ENCODE data around the gene AKAP13. TPM values are rescaled to one million over a fixed set of nuclear protein-coding genes. Genes with fewer than 3 reads are reported as not detected.

AKAP13 gene
- total RNA-seq, 2 experiments from 2014 or later, result 79.4 to 83.2 TPM

GRCh38 chr15:85672332-85673084 lies 292.1 kb downstream of the AKAP13 start:
- DNase-seq, result no peak
- no peak overlapping the region for H3K4me3 Mint-ChIP-seq
- intact Hi-C loops (cut with micrococcal nuclease), result no loop called here
- H3K9me3 Mint-ChIP-seq, result no peaks in the 10 kb centered on the region
- peaks cover 32% of the 10 kb centered on the region for H3K4me1 Mint-ChIP-seq (ENCODE audit: low read depth)
- H3K27ac Mint-ChIP-seq, result peak overlapping the region; percentile 16
- H3K27me3 Mint-ChIP-seq (ENCODE audit: low read depth), result no peaks in the 10 kb centered on the region
- H3K36me3 Mint-ChIP-seq (ENCODE audit: low read depth), result peaks cover 21% of the 10 kb centered on the region
- CTCF ChIA-PET, result interaction anchor here (0.6 to 1.1 kb wide), 3 partner anchors 9 to 56 kb away, joined by 3 read pairs; no protein-coding TSS in a partner anchor

DNA sequence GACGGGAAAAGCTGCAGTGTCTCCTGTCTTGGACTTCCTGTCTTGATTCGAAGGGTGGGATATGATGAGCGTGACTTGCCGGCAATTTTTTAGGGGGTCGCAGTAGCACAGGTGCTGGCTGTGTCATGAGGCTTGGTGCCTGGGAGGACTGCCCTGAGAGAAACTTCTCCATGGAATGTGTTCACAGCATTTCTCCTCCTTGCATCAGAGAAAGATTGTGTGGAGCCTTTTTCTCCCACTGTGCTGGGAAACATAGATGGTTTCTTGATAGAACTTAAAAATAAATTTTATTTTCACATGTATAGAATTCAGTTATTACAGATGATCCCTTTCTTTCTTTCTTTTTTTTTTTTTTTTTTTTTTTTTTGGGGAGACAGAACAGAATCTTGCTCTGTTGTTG lies 292.9 kb downstream of the AKAP13 start:
- Mint-ChIP-seq H3K9me3 (no peaks in the 10 kb centered on the region), H3K4me1 (ENCODE audit: low read depth) (peaks cover 24% of the 10 kb centered on the region), H3K27me3 (ENCODE audit: low read depth) (no peaks in the 10 kb centered on the region), H3K36me3 (ENCODE audit: low read depth) (peaks cover 19% of the 10 kb centered on the region), H3K4me3 (no peak overlapping the region), H3K27ac (no peak overlapping the region)
- CTCF ChIA-PET, result interaction anchor here (0.8 to 1.1 kb wide), 2 partner anchors 9 to 55 kb away, joined by 3 read pairs; no protein-coding TSS in a partner anchor
- no peak for DNase-seq
- intact Hi-C loops (cut with micrococcal nuclease), result no loop called here

GRCh38 chr15:85676342-85677098 lies 296.1 kb downstream of the AKAP13 start:
- CTCF ChIA-PET, result interaction anchor here (1.0 kb wide), 1 partner anchor 58 kb away, joined by 3 read pairs; no protein-coding TSS in a partner anchor
- H3K4me3 Mint-ChIP-seq, result no peak overlapping the region
- no peaks in the 10 kb centered on the region for H3K9me3 Mint-ChIP-seq
- peaks cover 5% of the 10 kb centered on the region for H3K36me3 Mint-ChIP-seq (ENCODE audit: low read depth)
- intact Hi-C loops (cut with micrococcal nuclease), result no loop called here
- no peaks in the 10 kb centered on the region for H3K27me3 Mint-ChIP-seq (ENCODE audit: low read depth)
- peaks cover 21% of the 10 kb centered on the region for H3K4me1 Mint-ChIP-seq (ENCODE audit: low read depth)
- DNase-seq, result no peak
- H3K27ac Mint-ChIP-seq, result peak overlapping the region; percentile 5

DNA sequence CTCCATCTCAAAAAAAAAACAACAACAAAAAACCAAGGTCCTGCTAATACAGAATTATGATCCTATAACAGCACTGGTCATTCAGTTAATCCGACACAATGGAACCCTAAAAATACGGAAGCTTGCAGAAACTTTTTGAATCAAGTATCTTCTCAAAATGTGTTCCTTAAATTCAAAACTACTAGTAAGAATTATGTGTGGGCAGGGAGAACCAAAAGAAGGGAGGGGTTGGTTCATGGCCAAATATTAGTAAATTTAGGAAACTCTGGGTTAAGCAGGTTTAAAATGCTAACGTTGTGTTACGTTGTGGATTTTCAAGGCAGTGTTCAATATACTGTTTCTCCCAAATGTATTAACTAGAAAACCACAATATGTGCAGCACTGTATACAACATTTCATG lies 298.8 kb downstream of the AKAP13 start:
- Mint-ChIP-seq H3K4me1 (ENCODE audit: low read depth) (peaks cover 13% of the 10 kb centered on the region), H3K27me3 (ENCODE audit: low read depth) (no peaks in the 10 kb centered on the region)
- intact Hi-C loops (cut with micrococcal nuclease), result no loop called here

DNA sequence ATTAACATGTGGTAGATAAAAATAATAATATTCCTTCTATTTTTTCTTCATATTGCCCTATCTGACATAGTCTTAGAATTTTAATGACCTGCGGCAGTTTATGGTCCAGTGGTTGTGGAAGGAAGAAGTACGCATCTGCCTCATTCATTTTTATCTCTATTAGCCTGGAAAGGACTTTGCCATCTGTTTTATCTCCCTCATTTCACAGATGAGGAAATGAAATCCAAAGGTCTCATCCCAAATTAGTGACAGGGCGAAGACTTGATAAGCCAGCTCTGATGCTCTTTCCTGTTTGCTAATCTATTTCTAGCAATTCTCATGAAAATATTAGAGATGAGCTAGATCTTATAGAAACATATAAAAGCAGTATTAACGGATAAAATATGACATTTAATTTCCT lies 301.0 kb downstream of the AKAP13 start:
- no peak for DNase-seq
- CTCF ChIA-PET, result interaction anchor here (0.7 kb wide), 1 partner anchor 9 kb away, joined by 3 read pairs; no protein-coding TSS in a partner anchor
- H3K9me3 Mint-ChIP-seq, result no peaks in the 10 kb centered on the region
- no peak overlapping the region for H3K4me3 Mint-ChIP-seq
- H3K27ac Mint-ChIP-seq, result no peak overlapping the region
- H3K36me3 Mint-ChIP-seq (ENCODE audit: low read depth), result peaks cover 3% of the 10 kb centered on the region
- peaks cover 5% of the 10 kb centered on the region for H3K4me1 Mint-ChIP-seq (ENCODE audit: low read depth)
- H3K27me3 Mint-ChIP-seq (ENCODE audit: low read depth), result no peaks in the 10 kb centered on the region
- intact Hi-C loops (cut with micrococcal nuclease), result no loop called here

More for the DNA sequence above, 298.8 kb downstream of the AKAP13 start:
- Mint-ChIP-seq H3K9me3 (no peaks in the 10 kb centered on the region), H3K4me3 (no peak overlapping the region), H3K27ac (no peak overlapping the region), H3K36me3 (ENCODE audit: low read depth) (peaks cover 3% of the 10 kb centered on the region)
- CTCF ChIA-PET, result no interaction called here
- DNase-seq, result no peak

GRCh38 chr15:85684174-85684710 lies 303.8 kb downstream of the AKAP13 start:
- no peak overlapping the region for H3K4me3 Mint-ChIP-seq
- no peak overlapping the region for H3K27ac Mint-ChIP-seq
- H3K4me1 Mint-ChIP-seq (ENCODE audit: low read depth), result peaks cover 29% of the 10 kb centered on the region
- no peaks in the 10 kb centered on the region for H3K9me3 Mint-ChIP-seq
- no peaks in the 10 kb centered on the region for H3K36me3 Mint-ChIP-seq (ENCODE audit: low read depth)
- DNase-seq, result no peak
- intact Hi-C loops (cut with micrococcal nuclease), result no loop called here
- no peaks in the 10 kb centered on the region for H3K27me3 Mint-ChIP-seq (ENCODE audit: low read depth)
- CTCF ChIA-PET, result interaction anchor here (0.8 kb wide), 1 partner anchor 8 kb away, joined by 4 read pairs; no protein-coding TSS in a partner anchor

DNA sequence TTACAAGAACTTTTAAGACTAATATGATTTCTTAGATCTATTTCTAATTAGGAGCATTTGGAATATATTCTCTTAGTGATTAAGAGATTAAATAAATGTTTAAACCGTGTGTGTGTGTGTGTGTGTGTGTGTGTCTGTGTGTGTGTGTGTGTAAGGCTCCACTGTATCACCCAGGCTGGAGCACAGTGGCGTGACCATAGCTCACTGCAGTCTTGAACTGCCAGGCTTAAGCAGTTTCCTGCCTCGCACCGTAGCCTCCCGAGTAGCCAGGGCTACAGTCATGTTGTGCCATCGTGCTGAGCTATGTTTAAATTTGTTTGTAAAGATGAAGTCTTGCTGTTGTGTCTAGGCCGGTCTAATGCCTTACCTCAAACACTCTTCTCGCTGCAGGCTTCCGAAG lies 305.0 kb downstream of the AKAP13 start:
- no peak for DNase-seq
- H3K4me1 Mint-ChIP-seq (ENCODE audit: low read depth), result peaks cover 37% of the 10 kb centered on the region
- no peak overlapping the region for H3K4me3 Mint-ChIP-seq
- intact Hi-C loops (cut with micrococcal nuclease), result no loop called here
- CTCF ChIA-PET, result interaction anchor here (0.7 kb wide), 1 partner anchor 63 kb away, joined by 3 read pairs; no protein-coding TSS in a partner anchor
- peaks cover 3% of the 10 kb centered on the region for H3K36me3 Mint-ChIP-seq (ENCODE audit: low read depth)
- no peak overlapping the region for H3K27ac Mint-ChIP-seq
- H3K9me3 Mint-ChIP-seq, result no peaks in the 10 kb centered on the region
- no peaks in the 10 kb centered on the region for H3K27me3 Mint-ChIP-seq (ENCODE audit: low read depth)

DNA sequence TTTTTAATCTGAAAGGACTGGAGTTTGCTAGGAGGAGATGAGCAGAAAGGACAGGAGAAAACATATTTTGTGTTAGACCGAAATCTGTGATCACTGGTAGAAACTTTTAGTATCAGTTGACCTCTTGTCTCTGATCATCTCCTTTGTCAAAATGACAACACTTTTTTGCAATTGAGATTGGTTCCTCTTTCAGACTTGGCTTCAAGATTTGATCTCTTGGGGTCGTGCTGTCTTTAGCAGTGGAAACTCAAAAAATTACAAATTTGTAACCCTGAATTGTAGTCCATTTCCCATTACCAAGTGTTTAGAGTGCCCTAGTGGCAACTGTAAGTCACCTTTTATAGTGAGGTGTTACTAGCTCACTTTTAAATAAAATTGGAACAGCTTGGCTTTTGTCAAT lies 306.9 kb downstream of the AKAP13 start:
- intact Hi-C loops (cut with micrococcal nuclease), result no loop called here
- Mint-ChIP-seq H3K9me3 (no peaks in the 10 kb centered on the region), H3K27me3 (ENCODE audit: low read depth) (no peaks in the 10 kb centered on the region), H3K4me3 (no peak overlapping the region), H3K4me1 (ENCODE audit: low read depth) (peaks cover 57% of the 10 kb centered on the region), H3K36me3 (ENCODE audit: low read depth) (peaks cover 5% of the 10 kb centered on the region), H3K27ac (peak overlapping the region; percentile 86)
- no peak for DNase-seq
- CTCF ChIA-PET, result interaction anchor here (0.7 to 1.1 kb wide), 3 partner anchors 12 to 43 kb away, joined by 3 read pairs; no protein-coding TSS in a partner anchor

DNA sequence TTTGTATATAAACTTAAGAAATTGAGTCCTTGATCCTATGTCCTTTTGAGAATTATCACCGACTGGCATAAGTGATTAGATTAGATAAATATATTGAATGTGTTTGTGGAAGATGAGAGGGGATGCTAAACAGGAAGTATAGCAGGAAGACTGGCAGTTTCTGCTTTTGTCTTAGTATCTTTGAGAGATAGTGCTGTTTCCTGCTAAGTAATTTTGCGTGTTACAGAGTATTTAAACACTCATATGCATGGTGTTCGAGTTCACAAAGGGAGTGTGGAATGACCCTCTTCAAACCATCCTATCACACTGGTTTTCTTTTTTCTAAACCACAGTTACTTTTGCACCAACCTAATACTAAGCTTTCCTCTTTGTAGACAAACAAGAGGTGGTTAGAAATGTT lies 308.3 kb downstream of the AKAP13 start:
- Mint-ChIP-seq H3K27ac (peak overlapping the region; percentile 99), H3K27me3 (ENCODE audit: low read depth) (no peaks in the 10 kb centered on the region), H3K9me3 (no peaks in the 10 kb centered on the region), H3K36me3 (ENCODE audit: low read depth) (peaks cover 14% of the 10 kb centered on the region), H3K4me3 (no peak overlapping the region), H3K4me1 (ENCODE audit: low read depth) (peaks cover 71% of the 10 kb centered on the region)
- intact Hi-C loops (cut with micrococcal nuclease), result loop anchor here (2.0 kb wide), 1 partner anchor 42 kb away; no protein-coding TSS in a partner anchor
- CTCF ChIA-PET, result no interaction called here
- no peak for DNase-seq

- CTCF ChIA-PET, result interaction anchor here (0.8 to 4.7 kb wide), 6 partner anchors 14 to 98 kb away, joined by 3 to 31 read pairs (median 4); no protein-coding TSS in a partner anchor
- Mint-ChIP-seq H3K27me3 (ENCODE audit: low read depth) (no peaks in the 10 kb centered on the region), H3K27ac (peak overlapping the region; percentile 99), H3K36me3 (ENCODE audit: low read depth) (peaks cover 15% of the 10 kb centered on the region), H3K4me3 (peak overlapping the region; percentile 84), H3K4me1 (ENCODE audit: low read depth) (peaks cover 78% of the 10 kb centered on the region), H3K9me3 (no peaks in the 10 kb centered on the region)
- DNase-seq, result peak; percentile 76
- intact Hi-C loops (cut with micrococcal nuclease), result loop anchor here (1.0 to 2.0 kb wide), 8 partner anchors 13 to 203 kb away; no protein-coding TSS in a partner anchor
Observed at GRCh38 chr15:85689729-85690128, 309.3 kb downstream of the AKAP13 start.

DNA sequence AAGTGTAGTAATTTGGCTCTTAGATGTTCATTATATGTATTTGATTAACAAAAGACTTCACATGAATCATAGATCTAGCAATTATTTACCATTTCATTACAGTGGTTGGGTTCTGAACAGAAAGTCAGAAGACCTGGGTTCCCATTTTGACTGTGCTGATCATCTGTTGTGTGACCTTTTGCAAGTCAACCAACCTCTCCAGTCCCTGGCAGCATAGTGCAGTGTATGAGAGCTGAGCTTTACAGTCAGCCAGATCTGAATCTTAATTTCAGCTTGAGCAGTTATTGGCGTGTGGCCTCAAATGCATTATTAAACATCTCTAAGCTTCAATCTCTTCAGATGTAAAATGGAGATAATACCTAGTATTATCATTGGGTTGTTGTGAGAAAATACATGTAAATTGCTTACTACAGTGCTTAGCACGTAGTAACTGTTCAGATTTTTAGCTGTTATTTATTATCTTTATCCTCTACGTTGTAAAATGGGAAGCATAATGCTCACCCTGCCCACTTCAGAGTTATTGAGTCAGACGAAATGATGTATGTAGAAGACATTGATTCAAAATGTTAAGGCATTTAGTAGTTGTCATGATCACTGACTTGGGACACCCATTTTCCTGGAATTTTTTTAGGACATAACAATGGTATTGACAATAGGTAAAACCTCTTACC lies 310.3 kb downstream of the AKAP13 start:
- Mint-ChIP-seq H3K9me3 (no peaks in the 10 kb centered on the region), H3K27ac (peak overlapping the region; percentile 99), H3K4me1 (ENCODE audit: low read depth) (peaks cover 85% of the 10 kb centered on the region), H3K27me3 (ENCODE audit: low read depth) (no peaks in the 10 kb centered on the region), H3K36me3 (ENCODE audit: low read depth) (peaks cover 21% of the 10 kb centered on the region), H3K4me3 (peak overlapping the region; percentile 84)
- peak; percentile 83 for DNase-seq
- intact Hi-C loops (cut with micrococcal nuclease), result loop anchor here (1.0 to 2.0 kb wide), 8 partner anchors 12 to 204 kb away; no protein-coding TSS in a partner anchor
- CTCF ChIA-PET, result interaction anchor here (0.8 to 4.7 kb wide), 8 partner anchors 10 to 362 kb away, joined by 3 to 31 read pairs (median 3); no protein-coding TSS in a partner anchor
